Measurements from ENCODE around the gene ABI3BP. TPM values are rescaled to one million over a fixed set of nuclear protein-coding genes. Genes with fewer than 3 reads are reported as not detected.

Gene ABI3BP
- total RNA-seq, 6 experiments from 2014 or later = 1.5 to 4.9 (median 3.0) TPM

DNA sequence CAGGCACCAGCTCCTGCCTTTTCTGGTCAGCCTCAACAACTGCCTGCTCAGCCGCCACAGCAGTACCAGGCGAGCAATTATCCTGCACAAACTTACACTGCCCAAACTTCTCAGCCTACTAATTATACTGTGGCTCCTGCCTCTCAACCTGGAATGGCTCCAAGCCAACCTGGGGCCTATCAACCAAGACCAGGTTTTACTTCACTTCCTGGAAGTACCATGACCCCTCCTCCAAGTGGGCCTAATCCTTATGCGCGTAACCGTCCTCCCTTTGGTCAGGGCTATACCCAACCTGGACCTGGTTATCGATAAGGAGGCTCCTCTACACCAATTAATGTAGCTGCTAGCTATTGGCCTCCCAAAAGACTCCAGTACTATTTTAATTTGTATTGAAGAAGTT lies 245.0 kb downstream of the ABI3BP start:
- Histone ChIP-seq H3K36me3 (peaks cover 0 to 53% (median 13%) of the 10 kb centered on the region in 4 donors), H3K9me3 (no peaks in the 10 kb centered on the region), H3K4me3 (no peak overlapping the region), H3K4me1 (peaks cover 0 to 22% (median 3%) of the 10 kb centered on the region in 4 donors), H3K27ac (peak overlapping the region in 2 of 3 donors; percentile 7 to 66), H3K27me3 (no peaks in the 10 kb centered on the region)
- ATAC-seq (peak; percentile 14 to 39 (median 22)), DNase-seq (no peak)
- WGBS (ENCODE audit: insufficient coverage, low coverage, low lambda C conversion rate, missing lambda C conversion rate) = 88% methylated on average over 6 of the region's 6 CpGs
- intact Hi-C loops (cut with DNase I) = no loop called here
- TF ChIP-seq POLR2A (IDR thresholded peaks at IDR 0.05) = no peak

- TF ChIP-seq CTCF (IDR thresholded peaks at IDR 0.05) (no peak), POLR2A (IDR thresholded peaks at IDR 0.05) (no peak)
- no peak overlapping the region for H3K27ac ChIP-seq
- WGBS (ENCODE audit: insufficient coverage, low coverage, low lambda C conversion rate, missing lambda C conversion rate) = 84% methylated on average over 2 of the region's 3 CpGs
- H3K36me3 ChIP-seq = peaks cover 0 to 52% (median 11%) of the 10 kb centered on the region in 4 donors
- H3K4me3 ChIP-seq = no peak overlapping the region
- DNase-seq (no peak), ATAC-seq (no peak)
- no peaks in the 10 kb centered on the region for H3K9me3 ChIP-seq
- peaks cover 0 to 22% (median 3%) of the 10 kb centered on the region in 4 donors for H3K4me1 ChIP-seq
- H3K27me3 ChIP-seq = no peaks in the 10 kb centered on the region
- intact Hi-C loops (cut with DNase I) = no loop called here
These were observed 247.1 kb downstream of the ABI3BP start for GRCh38 chr3:100746092-100746491.

DNA sequence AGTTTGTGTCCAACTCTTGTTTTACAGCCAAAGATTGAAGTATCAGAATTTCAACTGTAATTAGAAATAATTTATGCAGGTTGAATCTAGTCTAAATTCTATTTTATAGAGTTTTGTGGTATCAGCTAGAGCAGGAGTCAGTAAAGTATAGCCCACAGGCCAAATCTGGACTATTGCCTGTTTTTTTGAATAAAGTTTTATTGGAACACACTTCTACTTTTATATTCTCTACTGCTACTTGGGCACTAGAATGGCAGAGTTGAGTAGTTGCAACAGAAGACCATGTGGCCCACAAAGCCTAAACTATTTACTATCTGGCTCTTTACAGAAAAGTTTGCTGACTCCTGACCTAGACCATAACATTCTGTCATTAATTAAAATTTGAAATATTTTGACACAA lies 247.6 kb downstream of the ABI3BP start:
- intact Hi-C loops (cut with DNase I) = no loop called here
- no peak for TF ChIP-seq CTCF (IDR thresholded peaks at IDR 0.05)
- TF ChIP-seq POLR2A (IDR thresholded peaks at IDR 0.05) = no peak
- no peaks in the 10 kb centered on the region for H3K27me3 ChIP-seq
- no peaks in the 10 kb centered on the region for H3K9me3 ChIP-seq
- no peak overlapping the region for H3K27ac ChIP-seq
- peaks cover 0 to 22% (median 3%) of the 10 kb centered on the region in 4 donors for H3K4me1 ChIP-seq
- peaks cover 0 to 48% (median 12%) of the 10 kb centered on the region in 4 donors for H3K36me3 ChIP-seq
- H3K4me3 ChIP-seq = no peak overlapping the region
- no peak for ATAC-seq
- no peak for DNase-seq

GRCh38 chr3:100744671-100745070 lies 248.6 kb downstream of the ABI3BP start:
- Histone ChIP-seq H3K27ac (no peak overlapping the region), H3K4me1 (peaks cover 0 to 14% (median 3%) of the 10 kb centered on the region in 4 donors), H3K36me3 (peaks cover 0 to 54% (median 12%) of the 10 kb centered on the region in 4 donors), H3K9me3 (no peaks in the 10 kb centered on the region), H3K27me3 (no peaks in the 10 kb centered on the region), H3K4me3 (no peak overlapping the region)
- intact Hi-C loops (cut with DNase I) = no loop called here
- WGBS (ENCODE audit: insufficient coverage, low coverage, low lambda C conversion rate, missing lambda C conversion rate) = 89% methylated on average over 2 of the region's 2 CpGs
- ATAC-seq (no peak), DNase-seq (no peak)
- TF ChIP-seq CTCF (IDR thresholded peaks at IDR 0.05) = no peak
- TF ChIP-seq POLR2A (IDR thresholded peaks at IDR 0.05) = no peak

DNA sequence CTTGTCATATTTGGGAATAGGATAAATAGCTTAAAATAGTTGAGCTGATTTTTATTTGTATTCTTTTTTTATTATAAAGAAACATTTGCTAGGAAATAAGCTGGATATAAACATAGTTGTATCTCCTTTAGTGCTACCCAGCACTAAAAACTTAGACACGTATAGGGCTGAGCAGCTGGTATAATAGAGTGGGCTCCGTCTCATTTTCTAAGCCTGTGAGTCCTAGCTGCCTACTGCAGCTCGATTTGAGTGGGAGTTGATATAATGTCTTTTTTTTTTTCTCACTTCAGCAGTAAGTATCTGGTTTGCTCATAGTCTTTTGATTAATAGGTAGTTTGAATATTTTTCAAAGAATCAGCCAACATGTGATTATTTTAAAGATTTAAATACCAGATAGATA lies 249.7 kb downstream of the ABI3BP start:
- Histone ChIP-seq H3K4me3 (no peak overlapping the region), H3K27ac (no peak overlapping the region), H3K36me3 (peaks cover 0 to 60% (median 18%) of the 10 kb centered on the region in 4 donors), H3K9me3 (no peaks in the 10 kb centered on the region), H3K4me1 (peaks cover 0 to 8% (median 2%) of the 10 kb centered on the region in 4 donors), H3K27me3 (no peaks in the 10 kb centered on the region)
- ATAC-seq (no peak), DNase-seq (no peak)
- 88% methylated on average over 3 of the region's 3 CpGs for WGBS (ENCODE audit: insufficient coverage, low coverage, low lambda C conversion rate, missing lambda C conversion rate)
- intact Hi-C loops (cut with DNase I) = no loop called here
- TF ChIP-seq CTCF (IDR thresholded peaks at IDR 0.05) (no peak), POLR2A (IDR thresholded peaks at IDR 0.05) (no peak)
